Activated CD8-positive, alpha-beta T cell treated with anti-CD3 and anti-CD28 coated beads for 36 hours (primary cell): Measurements from ENCODE around the gene INTS4. TPM values are rescaled to one million over a fixed set of nuclear protein-coding genes. Genes with fewer than 3 reads are reported as not detected.
A peak's percentile ranks its signal among the peaks of the same experiment; 100 is the strongest.
"Not testable (repeated sequence)": the region's sequence is repeated elsewhere in the genome, so short reads cannot be mapped to it uniquely, and the experiment has no call there.

Experiments used
- ATAC-seq: fragments of 200-7000 bp; cut with Tn5 transposase; one replicate; pipeline ENCODE4 v1.10.0; 2021; ENCODE audit warnings: mild to moderate bottlenecking, moderate library complexity
- CTCF ChIA-PET: fragments of 350-600 bp; sonication (Branson Sonifier 250); formaldehyde crosslinking; loops from one replicate; lab custom pipeline; 2021; ENCODE audit warnings: antibody characterized with exemption; lab: Charles Lee
- POLR2A ChIA-PET: fragments of 350-600 bp; sonication (Branson Sonifier 250); formaldehyde crosslinking; loops from one replicate; lab custom pipeline; 2021; ENCODE audit warnings: antibody characterized with exemption; lab: Charles Lee
- DNase-seq: peaks from one replicate; pipeline ENCODE4 v3.0.0-alpha.2; 2020
- H3K27ac Mint-ChIP-seq: one replicate; pipeline ENCODE4 v1.8.0; 2021; ENCODE audit warnings: mild to moderate bottlenecking, mixed read lengths
- H3K27me3 Mint-ChIP-seq: one replicate; pipeline ENCODE4 v1.8.0; 2021; ENCODE audit warnings: mixed read lengths
- H3K36me3 Mint-ChIP-seq: one replicate; pipeline ENCODE4 v1.8.0; 2021; ENCODE audit warnings: low read depth, mixed read lengths
- H3K4me1 Mint-ChIP-seq: one replicate; pipeline ENCODE4 v1.8.0; 2021; ENCODE audit warnings: low read depth, mixed read lengths
- H3K4me3 Mint-ChIP-seq: one replicate; pipeline ENCODE4 v1.8.0; 2021; ENCODE audit warnings: mild to moderate bottlenecking, moderate library complexity, mixed read lengths
- H3K9me3 Mint-ChIP-seq: one replicate; pipeline ENCODE4 v1.8.0; 2021; ENCODE audit warnings: mixed read lengths
- CTCF ChIP-seq: fragments of 200-600 bp; IDR thresholded peaks from one replicate; pipeline ENCODE4 v1.8.0; 2022; ENCODE audit warnings: antibody characterized with exemption, mild to moderate bottlenecking
- intact Hi-C: fragments of 100-400 bp; cut with micrococcal nuclease; formaldehyde crosslinking; loops from one replicate; pipeline ENCODE4 v1.10.0; 2022
- total RNA-seq, 2 experiments: library from RNA; stranded (reverse); gene quantifications; one replicate each; pipeline ENCODE4 v1.2.3, GENCODE V29; 2021

INTS4 gene
- total RNA-seq, 2 experiments from 2014 or later: 44.4 to 45.8 TPM

GRCh38 chr11:77879218-77879617 lies 115.2 kb downstream of the INTS4 start:
- H3K27ac Mint-ChIP-seq: peak overlapping the region; percentile 11
- no peaks in the 10 kb centered on the region for H3K27me3 Mint-ChIP-seq
- ATAC-seq (peak; percentile 45), DNase-seq (no peak)
- POLR2A ChIA-PET: no interaction called here
- no peak overlapping the region for H3K4me3 Mint-ChIP-seq
- TF ChIP-seq CTCF: no peak
- CTCF ChIA-PET: no interaction called here
- intact Hi-C loops: no loop called here
- no peaks in the 10 kb centered on the region for H3K4me1 Mint-ChIP-seq
- H3K36me3 Mint-ChIP-seq: peaks cover 12% of the 10 kb centered on the region
- no peaks in the 10 kb centered on the region for H3K9me3 Mint-ChIP-seq

DNA sequence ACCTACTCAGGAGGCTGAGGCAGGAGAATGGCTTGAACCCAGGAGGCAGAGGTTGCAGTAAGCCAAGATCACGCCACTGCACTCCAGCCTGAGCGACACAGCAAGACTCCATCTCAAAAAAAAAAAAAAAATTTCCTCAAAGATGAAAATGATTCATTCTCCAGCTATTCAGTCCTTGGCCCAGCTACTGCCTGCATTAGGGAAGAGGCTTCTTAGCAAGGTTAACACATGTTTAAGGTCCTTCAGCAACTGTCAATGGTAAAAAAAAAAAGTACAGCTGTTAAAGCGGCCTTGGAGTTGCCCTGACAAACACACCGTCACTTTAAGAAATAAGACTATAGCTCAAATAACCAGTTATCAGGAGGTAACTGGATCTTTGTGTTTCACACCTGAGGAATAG lies 116.2 kb downstream of the INTS4 start:
- POLR2A ChIA-PET, H3K36me3 Mint-ChIP-seq, ATAC-seq, CTCF ChIA-PET, H3K27me3 Mint-ChIP-seq, DNase-seq, H3K9me3 Mint-ChIP-seq, H3K27ac Mint-ChIP-seq, H3K4me1 Mint-ChIP-seq, intact Hi-C loops, H3K4me3 Mint-ChIP-seq: not testable (repeated sequence)

DNA sequence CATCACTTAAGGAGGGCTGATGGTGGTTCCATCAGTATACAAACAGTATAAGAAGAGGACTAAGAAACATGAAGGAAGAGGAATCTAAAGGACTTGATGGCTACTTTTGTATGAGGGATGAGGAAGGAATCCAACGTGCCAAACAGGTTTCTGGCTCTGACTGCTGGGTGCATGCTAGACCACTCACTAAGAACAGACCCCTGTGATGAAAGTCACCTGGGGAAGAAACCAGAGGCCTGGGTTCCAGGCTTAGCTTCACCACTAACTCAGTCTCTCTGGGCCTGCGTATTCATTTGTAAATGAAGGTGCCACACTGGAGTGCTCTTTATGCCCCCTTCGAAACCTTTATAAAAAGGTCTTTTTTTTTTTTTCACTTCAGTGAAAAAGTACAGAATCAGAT lies 118.4 kb downstream of the INTS4 start:
- ATAC-seq (no peak), DNase-seq (no peak)
- intact Hi-C loops: no loop called here
- H3K4me1 Mint-ChIP-seq: no peaks in the 10 kb centered on the region
- no peak overlapping the region for H3K4me3 Mint-ChIP-seq
- no peak overlapping the region for H3K27ac Mint-ChIP-seq
- no peaks in the 10 kb centered on the region for H3K9me3 Mint-ChIP-seq
- H3K36me3 Mint-ChIP-seq: peaks cover 11% of the 10 kb centered on the region
- ChIA-PET CTCF (interaction anchor here (0.6 kb wide), 1 partner anchor 9 kb away, joined by 3 read pairs; no protein-coding TSS in a partner anchor), POLR2A (no interaction called here)
- no peaks in the 10 kb centered on the region for H3K27me3 Mint-ChIP-seq
- TF ChIP-seq CTCF: no peak

GRCh38 chr11:77874206-77874605 lies 120.3 kb downstream of the INTS4 start:
- peaks cover 10% of the 10 kb centered on the region for H3K36me3 Mint-ChIP-seq
- no peak for DNase-seq
- H3K27me3 Mint-ChIP-seq: no peaks in the 10 kb centered on the region
- TF ChIP-seq CTCF: no peak
- ChIA-PET CTCF (no interaction called here), POLR2A (no interaction called here)
- H3K4me3 Mint-ChIP-seq: no peak overlapping the region
- intact Hi-C loops: no loop called here
- no peak overlapping the region for H3K27ac Mint-ChIP-seq
- no peaks in the 10 kb centered on the region for H3K4me1 Mint-ChIP-seq
- no peak for ATAC-seq
- no peaks in the 10 kb centered on the region for H3K9me3 Mint-ChIP-seq

GRCh38 chr11:77873345-77873744 lies 121.1 kb downstream of the INTS4 start:
- no peak for TF ChIP-seq CTCF
- no peak overlapping the region for H3K27ac Mint-ChIP-seq
- intact Hi-C loops: no loop called here
- ATAC-seq (no peak), DNase-seq (no peak)
- H3K36me3 Mint-ChIP-seq: peaks cover 10% of the 10 kb centered on the region
- no peak overlapping the region for H3K4me3 Mint-ChIP-seq
- ChIA-PET POLR2A (no interaction called here), CTCF (no interaction called here)
- H3K4me1 Mint-ChIP-seq: no peaks in the 10 kb centered on the region
- H3K9me3 Mint-ChIP-seq: no peaks in the 10 kb centered on the region
- H3K27me3 Mint-ChIP-seq: no peaks in the 10 kb centered on the region

GRCh38 chr11:77871855-77872254 lies 122.6 kb downstream of the INTS4 start:
- POLR2A ChIA-PET: no interaction called here
- CTCF ChIA-PET: no interaction called here
- H3K9me3 Mint-ChIP-seq: no peaks in the 10 kb centered on the region

More at GRCh38 chr11:77871855-77872254, 122.6 kb downstream of the INTS4 start:
- no peak overlapping the region for H3K27ac Mint-ChIP-seq
- DNase-seq: no peak
- ATAC-seq: no peak
- H3K36me3 Mint-ChIP-seq: peaks cover 9% of the 10 kb centered on the region
- no peak for TF ChIP-seq CTCF
- H3K27me3 Mint-ChIP-seq: no peaks in the 10 kb centered on the region
- no peaks in the 10 kb centered on the region for H3K4me1 Mint-ChIP-seq
- no peak overlapping the region for H3K4me3 Mint-ChIP-seq
- intact Hi-C loops: no loop called here
